Measurements from ENCODE around the gene SYT14.
"Not testable (repeated sequence)": the region's sequence is repeated elsewhere in the genome, so short reads cannot be mapped to it uniquely, and the experiment has no call there.

SYT14 gene

GRCh38 chr1:209912306-209912705 lies 25.7 kb upstream of the SYT14 start:
- Mint-ChIP-seq H3K27me3 (peaks cover 2% of the 10 kb centered on the region), H3K9me3 (peaks cover 5% of the 10 kb centered on the region), H3K36me3 (no peaks in the 10 kb centered on the region), H3K27ac (no peak overlapping the region), H3K4me3 (no peak overlapping the region), H3K4me1 (no peaks in the 10 kb centered on the region)
- DNase-seq (ENCODE audit: low spot score in 2 of 2) (no peak), ATAC-seq (ENCODE audit: low read depth) (no peak)

GRCh38 chr1:209919637-209920036 lies 18.4 kb upstream of the SYT14 start:
- not testable (repeated sequence) for H3K4me1 Mint-ChIP-seq; ATAC-seq (ENCODE audit: low read depth); H3K4me3 Mint-ChIP-seq; H3K9me3 Mint-ChIP-seq; H3K27me3 Mint-ChIP-seq; DNase-seq (ENCODE audit: low spot score in 2 of 2); H3K36me3 Mint-ChIP-seq; H3K27ac Mint-ChIP-seq

GRCh38 chr1:209920844-209921243 lies 17.2 kb upstream of the SYT14 start:
- Mint-ChIP-seq H3K9me3 (peaks cover 6% of the 10 kb centered on the region), H3K4me1 (no peaks in the 10 kb centered on the region), H3K4me3 (no peak overlapping the region), H3K27ac (no peak overlapping the region), H3K36me3 (no peaks in the 10 kb centered on the region), H3K27me3 (no peaks in the 10 kb centered on the region)
- ATAC-seq (ENCODE audit: low read depth) = no peak
- no peak for DNase-seq (ENCODE audit: low spot score in 2 of 2)

GRCh38 chr1:209924390-209924789 lies 13.6 kb upstream of the SYT14 start:
- Mint-ChIP-seq H3K4me1 (no peaks in the 10 kb centered on the region), H3K9me3 (peaks cover 6% of the 10 kb centered on the region), H3K36me3 (no peaks in the 10 kb centered on the region), H3K27me3 (no peaks in the 10 kb centered on the region), H3K27ac (no peak overlapping the region), H3K4me3 (no peak overlapping the region)
- DNase-seq (ENCODE audit: low spot score in 2 of 2) = no peak
- no peak for ATAC-seq (ENCODE audit: low read depth)

GRCh38 chr1:209926045-209926444 lies 12.0 kb upstream of the SYT14 start:
- DNase-seq (ENCODE audit: low spot score in 2 of 2) = no peak

GRCh38 chr1:209927466-209927865 lies 10.6 kb upstream of the SYT14 start:
- no peaks in the 10 kb centered on the region for H3K36me3 Mint-ChIP-seq
- ATAC-seq (ENCODE audit: low read depth) (no peak), DNase-seq (ENCODE audit: low spot score in 2 of 2) (no peak)
- H3K4me1 Mint-ChIP-seq = no peaks in the 10 kb centered on the region
- H3K27me3 Mint-ChIP-seq = peaks cover 3% of the 10 kb centered on the region
- H3K27ac Mint-ChIP-seq = no peak overlapping the region
- no peak overlapping the region for H3K4me3 Mint-ChIP-seq
- no peaks in the 10 kb centered on the region for H3K9me3 Mint-ChIP-seq

More at GRCh38 chr1:209926045-209926444, 12.0 kb upstream of the SYT14 start:
- H3K36me3 Mint-ChIP-seq = no peaks in the 10 kb centered on the region
- no peak overlapping the region for H3K4me3 Mint-ChIP-seq
- H3K4me1 Mint-ChIP-seq = no peaks in the 10 kb centered on the region
- no peak for ATAC-seq (ENCODE audit: low read depth)
- no peaks in the 10 kb centered on the region for H3K9me3 Mint-ChIP-seq
- H3K27me3 Mint-ChIP-seq = peaks cover under 1% of the 10 kb centered on the region
- no peak overlapping the region for H3K27ac Mint-ChIP-seq

- Mint-ChIP-seq H3K27ac (no peak overlapping the region), H3K9me3 (no peaks in the 10 kb centered on the region), H3K4me3 (no peak overlapping the region), H3K4me1 (no peaks in the 10 kb centered on the region), H3K36me3 (no peaks in the 10 kb centered on the region), H3K27me3 (peaks cover 3% of the 10 kb centered on the region)
- DNase-seq (ENCODE audit: low spot score in 2 of 2) (no peak), ATAC-seq (ENCODE audit: low read depth) (no peak)
These were observed 8.3 kb upstream of the SYT14 start for GRCh38 chr1:209929751-209930150.

GRCh38 chr1:209931141-209931540 lies 6.9 kb upstream of the SYT14 start:
- Mint-ChIP-seq H3K27ac (no peak overlapping the region), H3K27me3 (peaks cover 3% of the 10 kb centered on the region), H3K36me3 (no peaks in the 10 kb centered on the region), H3K4me3 (no peak overlapping the region), H3K4me1 (no peaks in the 10 kb centered on the region), H3K9me3 (no peaks in the 10 kb centered on the region)
- DNase-seq (ENCODE audit: low spot score in 2 of 2) (no peak), ATAC-seq (ENCODE audit: low read depth) (no peak)

GRCh38 chr1:209936125-209936524 lies 1.9 kb upstream of the SYT14 start:
- ATAC-seq (ENCODE audit: low read depth) (no peak), DNase-seq (ENCODE audit: low spot score in 2 of 2) (no peak)
- Mint-ChIP-seq H3K4me3 (no peak overlapping the region), H3K27ac (no peak overlapping the region), H3K36me3 (no peaks in the 10 kb centered on the region), H3K27me3 (peaks cover 16% of the 10 kb centered on the region), H3K9me3 (no peaks in the 10 kb centered on the region), H3K4me1 (peaks cover 6% of the 10 kb centered on the region)

- Mint-ChIP-seq H3K4me3 (no peak overlapping the region), H3K4me1 (no peaks in the 10 kb centered on the region), H3K27me3 (peaks cover 9% of the 10 kb centered on the region), H3K36me3 (no peaks in the 10 kb centered on the region), H3K27ac (no peak overlapping the region), H3K9me3 (no peaks in the 10 kb centered on the region)
- DNase-seq (ENCODE audit: low spot score in 2 of 2) (no peak), ATAC-seq (ENCODE audit: low read depth) (no peak)
These were observed 7.4 kb downstream of the SYT14 start for GRCh38 chr1:209945377-209945776.

GRCh38 chr1:209948155-209948554 lies 10.1 kb downstream of the SYT14 start:
- Mint-ChIP-seq H3K36me3 (no peaks in the 10 kb centered on the region), H3K4me1 (no peaks in the 10 kb centered on the region), H3K27me3 (peaks cover 5% of the 10 kb centered on the region), H3K27ac (no peak overlapping the region), H3K4me3 (no peak overlapping the region), H3K9me3 (peaks cover 2% of the 10 kb centered on the region)
- DNase-seq (ENCODE audit: low spot score in 2 of 2) (no peak), ATAC-seq (ENCODE audit: low read depth) (no peak)

GRCh38 chr1:209956116-209956515 lies 18.1 kb downstream of the SYT14 start:
- peaks cover 5% of the 10 kb centered on the region for H3K27me3 Mint-ChIP-seq
- no peak for ATAC-seq (ENCODE audit: low read depth)

GRCh38 chr1:209959623-209960022 lies 21.6 kb downstream of the SYT14 start:
- Mint-ChIP-seq H3K36me3 (no peaks in the 10 kb centered on the region), H3K27me3 (peaks cover 2% of the 10 kb centered on the region), H3K27ac (no peak overlapping the region), H3K9me3 (no peaks in the 10 kb centered on the region), H3K4me1 (no peaks in the 10 kb centered on the region), H3K4me3 (no peak overlapping the region)
- ATAC-seq (ENCODE audit: low read depth) (no peak), DNase-seq (ENCODE audit: low spot score in 2 of 2) (no peak)

More at GRCh38 chr1:209956116-209956515, 18.1 kb downstream of the SYT14 start:
- H3K4me3 Mint-ChIP-seq = no peak overlapping the region
- no peaks in the 10 kb centered on the region for H3K36me3 Mint-ChIP-seq
- H3K9me3 Mint-ChIP-seq = peaks cover under 1% of the 10 kb centered on the region
- DNase-seq (ENCODE audit: low spot score in 2 of 2) = no peak
- H3K27ac Mint-ChIP-seq = no peak overlapping the region
- H3K4me1 Mint-ChIP-seq = no peaks in the 10 kb centered on the region

GRCh38 chr1:209960926-209961325 lies 22.9 kb downstream of the SYT14 start:
- H3K27me3 Mint-ChIP-seq = peaks cover 2% of the 10 kb centered on the region
- H3K36me3 Mint-ChIP-seq = no peaks in the 10 kb centered on the region
- H3K9me3 Mint-ChIP-seq = no peaks in the 10 kb centered on the region
- no peak overlapping the region for H3K4me3 Mint-ChIP-seq
- no peak for ATAC-seq (ENCODE audit: low read depth)
- DNase-seq (ENCODE audit: low spot score in 2 of 2) = no peak
- H3K4me1 Mint-ChIP-seq = no peaks in the 10 kb centered on the region
- H3K27ac Mint-ChIP-seq = no peak overlapping the region

- Mint-ChIP-seq H3K4me1 (no peaks in the 10 kb centered on the region), H3K27ac (no peak overlapping the region), H3K36me3 (no peaks in the 10 kb centered on the region), H3K9me3 (no peaks in the 10 kb centered on the region), H3K27me3 (peaks cover 2% of the 10 kb centered on the region), H3K4me3 (no peak overlapping the region)
- DNase-seq (ENCODE audit: low spot score in 2 of 2) = no peak
- ATAC-seq (ENCODE audit: low read depth) = no peak
These were observed 24.4 kb downstream of the SYT14 start for GRCh38 chr1:209962388-209962787.
